Measurements from ENCODE around the gene TMED8.
"Not testable (repeated sequence)": the region's sequence is repeated elsewhere in the genome, so short reads cannot be mapped to it uniquely, and the experiment has no call there.

Gene TMED8

DNA sequence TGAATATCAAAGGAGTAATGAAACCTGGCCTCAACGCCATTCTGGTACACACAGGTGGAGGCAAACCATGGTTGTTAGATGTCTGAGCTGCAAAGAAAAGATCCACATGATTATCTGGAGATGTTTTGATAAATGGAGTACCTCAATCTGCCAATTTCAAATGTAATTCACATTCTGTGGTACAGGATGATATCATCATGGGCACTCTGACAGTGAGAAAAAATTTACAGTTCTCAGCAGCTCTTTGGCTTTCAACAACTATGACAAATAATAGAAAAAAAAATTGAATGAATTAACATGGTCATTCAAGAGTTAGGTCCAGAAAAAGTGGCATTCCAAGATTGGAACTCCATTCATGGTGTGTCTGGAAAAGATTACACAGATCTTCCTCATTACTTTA lies 17.3 kb downstream of the TMED8 start:
- DNase-seq (ENCODE audit: low read depth), result peak; percentile 25

DNA sequence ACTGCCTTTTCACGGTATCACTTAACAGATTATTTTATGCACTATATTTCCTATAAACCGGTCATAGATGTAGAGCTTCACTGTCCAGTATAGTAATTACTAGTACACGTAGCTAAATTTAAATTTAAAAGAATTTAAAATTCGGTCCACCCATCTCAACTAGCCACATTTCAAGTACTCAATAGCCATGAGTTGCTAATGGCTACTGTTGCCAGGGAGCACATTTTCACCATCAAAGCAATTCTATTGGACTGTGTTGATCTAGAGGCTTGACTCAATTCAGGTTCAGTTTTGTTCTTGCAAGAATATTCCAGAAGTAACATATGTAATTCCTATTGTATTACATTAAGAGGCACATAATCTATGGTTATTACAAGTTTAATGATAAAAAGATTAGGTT lies 20.0 kb downstream of the TMED8 start:
- DNase-seq (ENCODE audit: low read depth), result no peak

- DNase-seq (ENCODE audit: low read depth), result no peak
Observed at GRCh38 chr14:77355811-77356210, 21.1 kb downstream of the TMED8 start.

DNA sequence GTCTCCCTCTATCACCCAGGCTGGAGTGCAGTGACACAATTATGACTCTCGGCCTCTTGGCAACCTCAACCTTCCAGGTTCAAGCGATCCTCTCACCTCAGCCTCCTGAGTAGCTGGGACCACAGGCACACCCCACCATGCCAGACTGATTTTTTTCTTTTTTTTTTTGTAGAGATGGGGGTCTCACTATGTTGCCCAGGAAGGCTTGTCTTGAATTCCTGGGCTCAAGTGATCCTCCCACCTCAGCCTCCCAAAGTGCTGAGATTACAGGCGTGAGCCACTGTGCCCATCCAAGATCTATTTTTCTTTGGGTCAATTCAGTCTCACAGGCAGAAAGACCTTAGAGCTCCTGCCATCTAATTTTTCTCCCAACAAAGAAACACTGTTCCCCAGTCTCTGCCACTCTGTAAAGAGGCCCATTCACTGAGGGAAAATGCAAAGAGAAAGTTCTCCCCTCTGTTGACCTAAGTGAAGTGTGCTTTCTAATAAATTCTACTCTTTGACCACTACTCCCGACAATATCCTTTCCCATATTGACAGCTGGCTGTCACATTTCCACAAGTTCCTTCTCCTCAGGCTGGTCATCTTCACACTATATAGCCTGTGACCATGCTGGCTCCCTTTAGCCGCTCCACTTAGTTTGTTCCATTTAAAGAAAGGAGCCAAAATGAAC lies 23.3 kb downstream of the TMED8 start:
- no peak for DNase-seq (ENCODE audit: low read depth)

GRCh38 chr14:77347751-77348150 lies 29.1 kb downstream of the TMED8 start:
- DNase-seq (ENCODE audit: low read depth), result no peak

GRCh38 chr14:77346495-77346894 lies 30.4 kb downstream of the TMED8 start:
- DNase-seq (ENCODE audit: low read depth), result no peak

DNA sequence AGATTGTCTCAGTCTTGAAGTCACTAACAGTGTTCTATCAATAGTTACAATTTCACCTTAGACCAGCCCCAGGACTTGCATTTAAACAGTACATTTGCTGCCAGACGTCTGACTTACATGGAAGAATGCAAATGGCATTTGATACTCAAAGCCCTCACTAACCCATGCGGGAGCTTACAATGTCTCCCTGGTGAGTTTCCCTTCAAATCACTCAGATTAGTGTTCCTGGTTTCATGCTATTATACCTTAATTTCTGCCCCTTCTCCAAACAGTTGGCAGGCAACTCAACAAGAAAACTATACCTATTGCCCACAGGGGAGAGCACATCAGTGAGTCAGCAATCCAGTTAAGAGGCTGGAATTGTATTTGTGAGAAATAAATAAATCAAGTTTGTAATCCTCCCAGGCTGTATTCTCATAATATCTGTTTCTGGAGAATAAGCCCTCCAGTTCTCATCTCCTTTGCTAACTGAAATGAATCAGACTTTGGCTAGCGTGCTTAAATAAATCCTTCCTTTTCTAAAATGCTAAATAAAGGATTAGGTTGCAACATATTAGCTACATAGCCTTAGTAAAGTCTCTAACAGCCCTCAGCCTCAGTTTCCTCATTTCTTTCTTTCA lies 32.4 kb downstream of the TMED8 start:
- DNase-seq (ENCODE audit: low read depth), result no peak

GRCh38 chr14:77343662-77344061 lies 33.2 kb downstream of the TMED8 start:
- DNase-seq (ENCODE audit: low read depth), result no peak

- DNase-seq (ENCODE audit: low read depth), result no peak
Observed at GRCh38 chr14:77342726-77343397, 34.0 kb downstream of the TMED8 start.

DNA sequence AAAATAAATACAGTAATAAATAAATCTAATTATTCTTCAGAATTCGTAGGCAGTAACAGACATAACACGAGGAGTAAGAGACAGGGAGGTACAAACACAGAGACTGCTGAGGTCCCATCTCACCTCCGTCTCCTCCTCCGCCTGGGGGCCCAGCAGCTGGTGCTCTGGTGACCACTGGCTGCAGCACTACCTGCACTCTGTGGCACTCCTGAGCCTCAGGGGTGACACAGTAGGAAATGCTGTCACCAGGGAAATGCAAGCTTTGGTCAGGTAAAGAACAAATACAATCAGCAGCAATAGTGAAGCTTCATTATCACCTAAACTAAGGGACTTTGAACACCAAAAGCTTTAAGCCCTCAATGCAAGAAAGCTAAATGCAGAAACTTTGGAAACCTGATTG lies 36.5 kb downstream of the TMED8 start:
- DNase-seq (ENCODE audit: low read depth), result no peak

GRCh38 chr14:77339407-77339806 lies 37.5 kb downstream of the TMED8 start:
- DNase-seq (ENCODE audit: low read depth), result no peak

DNA sequence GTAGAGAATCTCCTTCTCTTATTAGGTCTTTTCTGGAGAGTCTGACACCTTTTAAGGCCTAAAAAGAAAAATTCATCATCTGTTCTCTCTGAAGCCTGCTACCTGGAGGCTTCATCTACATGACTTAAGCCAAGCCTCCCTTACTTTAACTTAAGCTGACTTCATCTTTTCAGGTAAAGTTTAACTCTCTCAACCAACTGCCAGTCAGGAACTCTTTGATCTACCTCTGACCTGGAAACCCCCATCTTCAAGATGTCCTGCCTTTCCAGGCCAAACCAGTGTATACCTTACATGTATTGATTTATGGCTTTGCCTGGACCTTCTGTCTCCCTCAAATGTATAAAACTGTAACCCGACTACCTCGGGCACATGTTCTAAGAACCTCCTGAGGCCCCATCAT lies 38.6 kb downstream of the TMED8 start:
- no peak for DNase-seq (ENCODE audit: low read depth)

- DNase-seq (ENCODE audit: low read depth), result no peak
Observed at GRCh38 chr14:77337880-77338279, 39.0 kb downstream of the TMED8 start.

DNA sequence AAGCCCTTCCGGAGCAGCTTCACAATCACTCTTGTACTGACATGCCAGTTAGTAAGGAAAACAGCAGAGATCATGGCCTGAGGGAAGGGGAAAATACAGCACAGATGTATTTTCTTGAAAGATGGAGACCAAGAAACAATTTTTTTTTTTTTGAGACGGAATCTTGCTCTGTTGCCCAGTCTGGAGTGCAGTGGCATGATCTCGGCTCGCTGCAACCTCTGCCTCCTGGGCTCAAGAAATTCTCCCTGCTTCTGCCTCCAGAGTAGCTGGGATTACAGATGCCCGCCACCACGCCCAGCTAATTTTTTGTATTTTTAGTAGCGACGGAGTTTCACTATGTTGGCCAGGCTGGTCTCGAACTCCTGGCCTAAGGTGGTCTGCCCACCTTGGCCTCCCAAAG lies 39.6 kb downstream of the TMED8 start:
- not testable (repeated sequence) for DNase-seq (ENCODE audit: low read depth)

DNA sequence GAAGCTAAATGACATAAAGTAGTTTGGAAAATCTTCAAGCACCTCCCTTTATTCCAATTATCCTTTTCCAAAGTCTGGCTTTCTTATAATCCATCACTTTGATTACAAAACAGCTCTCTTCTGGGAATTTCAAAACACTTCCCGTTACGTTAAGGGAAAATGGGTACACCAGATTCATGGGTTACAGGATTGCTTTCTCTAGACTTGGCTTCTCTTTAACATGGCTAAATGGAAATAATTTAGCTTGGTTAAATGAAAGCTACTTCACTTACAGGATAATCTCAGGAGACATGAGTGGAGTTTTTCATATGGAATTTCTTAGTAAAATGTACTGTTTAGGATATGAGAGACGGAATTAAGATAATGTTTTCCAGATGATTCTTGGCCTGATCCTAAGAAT lies 41.3 kb downstream of the TMED8 start:
- no peak for DNase-seq (ENCODE audit: low read depth)

DNA sequence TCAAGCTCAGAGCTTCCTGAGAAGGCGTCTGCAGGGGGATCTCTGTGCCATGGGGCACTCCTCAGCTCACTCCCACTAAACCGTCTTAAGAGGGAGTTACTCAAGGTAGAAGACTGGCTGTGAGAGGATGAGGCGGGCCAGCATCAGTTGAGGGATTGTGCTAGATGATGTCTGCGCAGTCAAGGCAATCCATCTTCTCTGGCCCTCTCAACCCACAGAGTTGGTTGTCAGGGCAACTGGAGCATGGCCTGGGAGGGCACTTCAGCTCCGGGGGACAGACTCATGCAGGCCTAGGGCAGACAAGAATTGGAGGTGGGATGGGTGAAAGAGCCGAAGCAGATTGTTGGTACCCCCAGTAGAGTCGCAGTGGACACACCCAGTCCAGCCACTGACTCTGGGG lies 47.0 kb downstream of the TMED8 start:
- no peak for DNase-seq (ENCODE audit: low read depth)

- DNase-seq (ENCODE audit: low read depth), result no peak
Observed at GRCh38 chr14:77327111-77327510, 49.8 kb downstream of the TMED8 start.

GRCh38 chr14:77325746-77326094 lies 51.2 kb downstream of the TMED8 start:
- no peak for DNase-seq (ENCODE audit: low read depth)

DNA sequence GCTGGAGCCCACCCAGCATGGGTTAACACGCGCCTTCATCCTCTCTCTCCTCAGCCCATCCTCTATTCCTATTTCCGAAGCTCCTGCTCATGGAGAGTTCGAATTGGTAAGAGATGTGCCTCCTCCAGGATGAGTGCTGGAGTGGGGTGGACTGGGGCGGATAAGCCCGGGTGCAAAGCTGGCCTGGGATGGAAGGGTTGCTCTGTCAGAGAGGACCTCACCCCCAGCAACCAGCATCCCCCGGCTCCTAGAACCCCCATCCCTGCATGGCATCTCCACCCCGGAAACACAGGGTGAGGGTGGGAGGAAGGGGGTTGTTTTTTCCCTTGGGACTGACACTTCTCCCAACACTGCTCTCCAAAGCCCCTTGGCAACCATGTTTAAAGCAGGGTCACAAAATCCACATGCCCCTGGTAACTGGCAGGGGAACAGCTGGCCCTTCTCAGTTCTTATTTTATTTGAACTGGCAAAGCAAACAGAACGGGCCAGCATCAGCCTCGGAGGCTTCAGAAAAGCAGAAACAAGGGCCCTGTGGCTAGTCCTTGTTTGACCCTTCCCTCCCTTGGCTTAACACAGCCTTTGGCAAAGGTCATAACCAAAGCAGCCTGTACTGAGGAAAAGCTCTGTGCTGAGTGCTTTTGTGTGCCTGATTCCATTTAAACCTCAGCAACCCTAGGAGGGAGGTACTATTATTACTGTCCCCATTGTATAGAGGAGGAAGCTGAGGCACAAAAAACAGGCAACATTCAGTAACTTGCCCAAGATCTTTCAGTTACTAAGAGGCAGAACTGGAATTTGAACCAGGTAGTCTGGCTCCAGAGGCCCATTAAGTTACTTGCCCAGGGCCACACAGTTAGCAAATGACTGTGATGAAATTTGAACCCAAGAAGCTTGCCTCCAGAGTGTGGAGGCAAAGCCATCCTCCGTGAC lies 51.8 kb downstream of the TMED8 start:
- DNase-seq (ENCODE audit: low read depth), result no peak

- no peak for DNase-seq (ENCODE audit: low read depth)
Observed at GRCh38 chr14:77324289-77324688, 52.6 kb downstream of the TMED8 start.

GRCh38 chr14:77323571-77323970 lies 53.3 kb downstream of the TMED8 start:
- DNase-seq (ENCODE audit: low read depth), result no peak

- DNase-seq (ENCODE audit: low read depth), result no peak
Observed at GRCh38 chr14:77322951-77323350, 53.9 kb downstream of the TMED8 start.
